Measurements from ENCODE around the gene RBM43.

The RBM43 gene

DNA sequence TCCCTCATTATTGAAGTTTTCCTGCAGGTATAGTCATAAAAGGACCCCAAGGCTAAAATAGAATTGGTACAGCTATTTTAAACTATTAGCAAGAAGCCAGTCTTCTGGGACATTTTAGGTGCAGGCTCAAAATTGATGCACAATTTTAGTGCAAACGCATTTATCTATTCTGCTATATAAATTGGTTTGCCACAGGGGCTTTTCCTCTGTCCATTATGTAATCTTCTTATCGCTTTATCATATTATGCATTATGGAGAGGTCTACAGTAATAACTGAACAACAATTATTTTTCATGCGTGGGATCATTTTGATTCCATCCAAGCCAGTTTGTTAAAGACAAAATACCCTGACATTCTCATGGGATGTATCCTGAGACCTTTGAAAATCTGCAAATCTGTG, 54.6 kb downstream of the RBM43 start:
- DNase-seq = no peak

GRCh38 chr2:151206446-151206968, 55.2 kb downstream of the RBM43 start:
- DNase-seq = no peak

- no peak for DNase-seq
These were observed 56.1 kb downstream of the RBM43 start for GRCh38 chr2:151205571-151205970.

DNA sequence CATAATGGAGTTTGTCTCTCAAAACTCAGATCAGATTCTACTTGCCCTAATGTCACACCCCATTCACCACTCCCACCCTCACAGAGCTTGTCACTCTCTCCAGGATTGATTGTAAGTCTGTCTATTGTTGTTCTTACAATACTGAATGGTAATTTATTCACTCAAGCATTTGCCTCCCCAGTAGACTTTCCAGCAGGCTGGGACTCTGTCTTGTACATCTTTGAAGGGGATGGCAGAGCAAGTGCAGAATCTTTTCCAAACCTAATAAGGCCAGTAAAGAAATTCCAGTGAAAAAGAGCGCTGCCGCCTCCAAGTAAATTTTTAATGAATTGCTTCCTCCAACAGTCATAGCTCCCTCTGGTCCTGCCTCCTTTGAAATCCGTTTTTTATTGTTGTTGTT, 56.9 kb downstream of the RBM43 start:
- no peak for DNase-seq

- DNase-seq = peak in 1 of 6 experiments; percentile 2
These were observed 60.8 kb downstream of the RBM43 start for GRCh38 chr2:151200844-151201243.

DNA sequence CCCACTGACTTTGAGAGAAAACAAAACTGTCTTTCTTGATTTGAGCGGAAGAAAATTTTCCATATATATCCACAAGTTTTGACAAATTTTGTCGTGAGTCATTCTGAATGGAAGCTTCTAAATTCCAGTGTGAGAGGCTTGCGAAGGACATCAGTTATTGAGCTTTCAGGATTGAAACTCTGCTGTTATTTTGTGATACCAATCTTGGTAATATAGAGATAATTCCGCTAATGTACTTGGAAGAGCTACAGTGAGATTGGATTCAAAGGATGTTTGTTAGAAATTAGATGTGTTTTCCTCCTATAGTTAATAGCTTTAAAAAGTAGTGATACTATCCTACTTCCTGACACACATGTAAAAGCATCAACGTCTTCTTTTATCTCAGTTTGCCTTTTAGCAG, 61.4 kb downstream of the RBM43 start:
- no peak for DNase-seq

- no peak for DNase-seq
These were observed 63.0 kb downstream of the RBM43 start for GRCh38 chr2:151198645-151199044.

Data from stimulated activated naive CD4-positive, alpha-beta T cell (primary cell).